ENCODE measurements around the gene DCPS.
A peak's percentile ranks its signal among the peaks of the same experiment; 100 is the strongest.
"Not testable (repeated sequence)": the region's sequence is repeated elsewhere in the genome, so short reads cannot be mapped to it uniquely, and the experiment has no call there.

DCPS gene, protein sequence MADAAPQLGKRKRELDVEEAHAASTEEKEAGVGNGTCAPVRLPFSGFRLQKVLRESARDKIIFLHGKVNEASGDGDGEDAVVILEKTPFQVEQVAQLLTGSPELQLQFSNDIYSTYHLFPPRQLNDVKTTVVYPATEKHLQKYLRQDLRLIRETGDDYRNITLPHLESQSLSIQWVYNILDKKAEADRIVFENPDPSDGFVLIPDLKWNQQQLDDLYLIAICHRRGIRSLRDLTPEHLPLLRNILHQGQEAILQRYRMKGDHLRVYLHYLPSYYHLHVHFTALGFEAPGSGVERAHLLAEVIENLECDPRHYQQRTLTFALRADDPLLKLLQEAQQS

GRCh38 chr11:126303623-126304456 lies at the start of gene DCPS:
DCPS (plus strand) TSS chr11:126304060; CDS start chr11:126304081, 21 bp downstream.
- peak; percentile 90 for DNase-seq

DNA sequence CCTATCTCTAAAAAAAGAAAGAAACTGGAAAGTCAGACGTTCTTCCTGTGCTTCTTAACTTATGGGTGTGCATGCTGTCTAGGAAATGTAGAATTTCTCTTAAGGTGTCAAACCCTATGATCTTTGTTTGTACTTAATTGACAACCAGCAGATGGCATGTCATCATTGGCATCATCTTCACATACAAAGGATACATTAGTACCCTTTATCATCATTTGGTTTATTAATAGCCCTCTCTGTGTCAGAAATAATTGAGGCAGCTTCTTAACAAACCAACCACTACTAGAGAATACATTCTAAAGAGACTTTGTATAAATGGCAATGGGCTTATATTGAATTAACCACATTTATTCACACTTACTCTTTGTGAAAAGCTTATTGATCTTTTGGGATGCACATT lies 49.0 kb upstream of the DCPS start:
- no peak for DNase-seq

- not testable (repeated sequence) for DNase-seq
Measured at GRCh38 chr11:126255507-126255906, 48.4 kb upstream of the DCPS start.

- DNase-seq, result no peak
Measured at GRCh38 chr11:126256216-126256615, 47.6 kb upstream of the DCPS start.

GRCh38 chr11:126257144-126257543 lies 46.7 kb upstream of the DCPS start:
- DNase-seq, result no peak

DNA sequence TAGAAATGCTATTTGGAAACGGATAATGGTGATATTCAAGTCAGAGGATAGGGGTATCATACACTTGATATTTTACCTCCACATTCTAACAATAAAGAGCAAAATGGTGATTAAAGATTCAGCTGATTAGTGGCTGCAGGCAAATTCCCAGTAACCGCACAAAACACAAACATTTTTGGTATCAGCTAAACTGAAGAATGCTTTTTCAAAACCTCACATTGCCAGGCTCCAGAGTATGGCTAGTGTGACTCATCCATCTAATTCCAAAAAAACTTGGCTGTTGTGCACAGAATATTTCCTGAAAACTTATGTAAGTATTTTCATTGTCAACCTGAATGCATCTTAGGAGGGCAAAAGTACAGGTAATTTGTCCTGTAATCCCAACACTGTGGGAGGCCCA lies 46.1 kb upstream of the DCPS start:
- DNase-seq, result no peak

- no peak for DNase-seq
Measured at GRCh38 chr11:126262216-126262615, 41.6 kb upstream of the DCPS start.

DNA sequence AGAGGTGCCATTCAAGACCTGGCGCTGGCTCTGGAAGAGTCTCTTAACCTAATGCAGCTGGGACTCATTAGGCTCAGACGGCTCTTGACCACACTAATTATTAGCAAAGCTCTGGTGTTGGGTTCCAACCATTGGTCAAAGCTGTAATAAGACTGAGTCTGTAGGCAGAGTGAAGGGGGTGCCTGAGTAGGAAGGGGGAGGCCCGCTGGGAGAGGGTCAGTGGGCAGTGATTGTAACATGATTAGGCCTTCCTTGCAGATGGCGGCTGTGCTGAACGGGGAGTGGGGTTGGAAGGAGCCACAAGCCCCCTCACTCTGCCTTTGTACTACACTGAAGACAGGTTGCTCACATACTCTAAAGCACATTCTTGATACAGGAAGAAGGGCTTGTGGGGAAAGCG lies 40.4 kb upstream of the DCPS start:
- no peak for DNase-seq

DNA sequence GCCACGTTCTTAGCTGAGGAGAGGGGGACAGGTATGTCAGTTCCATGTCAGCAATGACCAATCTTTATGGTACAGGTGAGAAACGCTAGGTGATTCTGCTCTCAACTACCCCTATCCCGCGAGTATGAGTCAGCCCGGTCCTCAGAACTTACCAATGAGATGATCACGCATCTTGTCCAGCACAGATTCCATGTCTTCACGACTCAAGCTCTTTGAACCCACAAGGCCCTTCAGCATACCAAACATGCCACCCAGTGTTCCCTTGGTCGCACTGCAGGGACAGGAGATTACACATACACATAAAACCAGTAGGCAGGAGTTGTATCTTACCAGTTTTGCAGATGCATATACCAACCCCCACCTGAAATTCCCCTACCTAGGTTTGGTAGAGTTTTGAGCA lies 38.0 kb upstream of the DCPS start:
- no peak for DNase-seq

DNA sequence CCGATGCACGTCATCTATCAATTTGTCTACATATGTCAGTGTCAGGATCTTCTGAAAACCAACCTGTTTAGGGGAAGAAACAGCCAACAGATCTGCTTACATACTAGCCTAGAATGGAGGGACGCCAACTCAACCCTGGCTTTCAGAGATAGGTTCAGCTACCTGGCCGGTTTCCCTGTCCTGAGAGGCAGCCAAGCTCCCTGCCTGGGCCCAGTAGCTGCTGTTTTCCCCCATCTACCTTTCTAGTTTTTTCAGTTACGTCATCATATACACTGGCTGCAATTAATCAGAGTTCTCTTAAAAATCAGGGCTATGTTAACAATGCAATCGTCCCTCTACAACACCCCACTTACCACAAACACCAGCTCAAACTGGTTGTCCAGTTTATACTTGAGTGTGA lies 36.2 kb upstream of the DCPS start:
- DNase-seq, result no peak

DNA sequence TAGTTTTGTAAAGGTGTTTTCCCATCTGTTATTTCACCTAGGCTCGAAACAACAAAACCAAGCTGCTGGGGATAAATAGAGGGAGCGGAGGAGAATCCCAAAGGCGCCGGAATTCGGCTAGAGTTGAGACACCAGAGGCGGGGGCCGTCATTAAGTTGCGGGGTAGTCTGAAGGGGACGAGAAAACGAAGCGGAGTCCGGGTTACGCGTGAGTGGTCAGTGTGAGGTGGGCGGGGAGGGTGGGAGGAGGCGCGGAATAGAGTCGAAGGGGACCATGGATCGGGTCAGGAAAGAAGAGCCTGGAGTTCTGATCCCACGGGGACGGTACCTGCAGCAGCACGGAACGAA lies 35.5 kb upstream of the DCPS start:
- peak; percentile 64 for DNase-seq

- DNase-seq, result peak; percentile 99
Measured at GRCh38 chr11:126268708-126269579, 34.9 kb upstream of the DCPS start, which contains the start of the genes FOXRED1 and SRPRA. FOXRED1 (plus strand) TSS chr11:126269154; CDS start chr11:126269207, 53 bp downstream. SRPRA (minus strand) TSS chr11:126268895; CDS start chr11:126268804, 91 bp downstream.

- DNase-seq, result no peak
Measured at GRCh38 chr11:126277322-126277721, 26.5 kb upstream of the DCPS start.

GRCh38 chr11:126277780-126278179 lies 26.1 kb upstream of the DCPS start:
- peak; percentile 41 for DNase-seq

DNA sequence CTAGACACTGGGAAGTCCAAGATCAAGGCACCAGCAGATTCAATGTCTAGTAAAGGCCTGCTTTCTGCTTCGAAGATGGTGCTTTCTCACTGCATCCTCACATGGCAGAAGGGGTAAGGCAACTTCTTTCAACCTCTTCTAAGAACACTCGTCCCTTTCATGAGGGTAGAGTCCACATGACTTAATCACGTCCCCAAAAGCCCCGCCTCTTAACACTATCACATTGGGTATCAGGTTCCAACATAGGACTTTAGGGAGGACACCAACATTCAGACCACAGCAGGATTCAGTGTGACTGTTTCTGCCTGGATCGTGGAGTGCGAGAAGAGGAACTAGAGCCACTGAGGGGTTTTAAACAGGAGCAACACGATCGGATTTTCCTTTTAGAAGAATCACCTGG lies 24.7 kb upstream of the DCPS start:
- DNase-seq, result no peak

DNA sequence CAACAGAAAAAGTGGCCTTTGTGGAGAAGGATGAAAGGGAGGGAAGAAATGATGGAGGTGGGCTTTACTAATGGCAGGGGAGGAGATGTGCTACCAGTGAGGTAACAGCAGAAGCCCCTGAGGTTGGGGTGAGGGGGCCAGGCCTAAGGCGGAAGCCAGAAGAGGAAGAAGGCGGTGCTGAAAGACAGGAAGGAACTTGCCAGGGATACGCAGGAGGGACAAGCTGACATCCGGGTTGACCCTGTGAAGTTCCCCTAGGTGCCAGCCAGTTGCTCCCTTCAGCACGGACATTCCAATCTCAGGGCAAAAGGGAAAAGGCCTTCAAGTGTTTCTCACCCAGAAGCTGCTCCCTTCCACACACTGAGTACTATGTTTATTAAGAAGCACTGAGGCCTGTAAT lies 23.3 kb upstream of the DCPS start:
- DNase-seq, result no peak

- no peak for DNase-seq
Measured at GRCh38 chr11:126281245-126281644, 22.6 kb upstream of the DCPS start.

- no peak for DNase-seq
Measured at GRCh38 chr11:126281666-126282175, 22.1 kb upstream of the DCPS start.

- peak; percentile 49 for DNase-seq
Measured at GRCh38 chr11:126282361-126282735, 21.5 kb upstream of the DCPS start.

- peak; percentile 67 for DNase-seq
Measured at GRCh38 chr11:126282736-126283591, 20.9 kb upstream of the DCPS start, which contains the start of gene TIRAP. TIRAP (plus strand) TSS chr11:126283093; CDS start chr11:126290895, 7,802 bp downstream.

GRCh38 chr11:126284829-126285228 lies 19.0 kb upstream of the DCPS start:
- DNase-seq, result peak; percentile 8

GRCh38 chr11:126288237-126288636 lies 15.6 kb upstream of the DCPS start:
- no peak for DNase-seq

Data from NCI-H146 (cell line).